Measurements from ENCODE around the gene KIZ. TPM values are rescaled to one million over a fixed set of nuclear protein-coding genes. Genes with fewer than 3 reads are reported as not detected.

KIZ gene
- total RNA-seq, 4 donors from 2014 or later = 21.1 to 66.6 (median 34.6) TPM

DNA sequence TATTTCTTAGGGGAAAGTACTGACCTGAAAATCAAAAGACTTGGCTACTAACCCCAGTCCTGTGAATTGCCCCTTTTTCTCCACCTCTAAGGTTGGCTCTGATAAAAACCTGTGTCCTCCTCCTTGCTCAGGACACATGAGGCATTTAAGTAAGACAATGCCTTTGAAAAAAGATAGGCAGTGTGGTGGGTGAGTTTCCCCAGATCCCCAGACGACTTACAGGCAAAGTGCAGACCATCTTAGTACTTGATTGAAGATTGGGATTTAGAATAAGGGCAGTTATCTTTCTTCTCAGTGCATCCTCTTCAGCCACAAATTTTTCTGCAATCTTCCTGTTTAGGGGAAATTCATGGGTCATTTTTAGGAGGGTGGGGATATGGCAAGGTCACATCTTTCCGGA is 87.8 kb downstream of the KIZ start:
- intact Hi-C loops (cut with DNase I; ENCODE audit: low total_unique reads) (no loop called here), in situ Hi-C loops (cut with MboI; ENCODE audit: low sequenced_read_pairs in 4 of 4) (loop anchor here in 1 of 4 donors (25.0 kb wide), 1 partner anchor 351 kb away; no protein-coding TSS in a partner anchor)
- Histone ChIP-seq H3K27ac (no peak overlapping the region), H3K27me3 (no peaks in the 10 kb centered on the region), H3K36me3 (peaks cover 0 to 24% of the 10 kb centered on the region in 2 donors), H3K9me3 (no peaks in the 10 kb centered on the region), H3K4me3 (no peak overlapping the region), H3K4me1 (no peaks in the 10 kb centered on the region)
- no peak for TF ChIP-seq POLR2A (IDR thresholded peaks at IDR 0.05)
- TF ChIP-seq, protein P1, sequence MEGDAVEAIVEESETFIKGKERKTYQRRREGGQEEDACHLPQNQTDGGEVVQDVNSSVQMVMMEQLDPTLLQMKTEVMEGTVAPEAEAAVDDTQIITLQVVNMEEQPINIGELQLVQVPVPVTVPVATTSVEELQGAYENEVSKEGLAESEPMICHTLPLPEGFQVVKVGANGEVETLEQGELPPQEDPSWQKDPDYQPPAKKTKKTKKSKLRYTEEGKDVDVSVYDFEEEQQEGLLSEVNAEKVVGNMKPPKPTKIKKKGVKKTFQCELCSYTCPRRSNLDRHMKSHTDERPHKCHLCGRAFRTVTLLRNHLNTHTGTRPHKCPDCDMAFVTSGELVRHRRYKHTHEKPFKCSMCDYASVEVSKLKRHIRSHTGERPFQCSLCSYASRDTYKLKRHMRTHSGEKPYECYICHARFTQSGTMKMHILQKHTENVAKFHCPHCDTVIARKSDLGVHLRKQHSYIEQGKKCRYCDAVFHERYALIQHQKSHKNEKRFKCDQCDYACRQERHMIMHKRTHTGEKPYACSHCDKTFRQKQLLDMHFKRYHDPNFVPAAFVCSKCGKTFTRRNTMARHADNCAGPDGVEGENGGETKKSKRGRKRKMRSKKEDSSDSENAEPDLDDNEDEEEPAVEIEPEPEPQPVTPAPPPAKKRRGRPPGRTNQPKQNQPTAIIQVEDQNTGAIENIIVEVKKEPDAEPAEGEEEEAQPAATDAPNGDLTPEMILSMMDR (IDR thresholded peaks at IDR 0.05 in 4 of 5, conservative IDR thresholded peaks at IDR 0.05 in 1 of 5) = no peak
- ATAC-seq (no peak), DNase-seq (no peak)

DNA sequence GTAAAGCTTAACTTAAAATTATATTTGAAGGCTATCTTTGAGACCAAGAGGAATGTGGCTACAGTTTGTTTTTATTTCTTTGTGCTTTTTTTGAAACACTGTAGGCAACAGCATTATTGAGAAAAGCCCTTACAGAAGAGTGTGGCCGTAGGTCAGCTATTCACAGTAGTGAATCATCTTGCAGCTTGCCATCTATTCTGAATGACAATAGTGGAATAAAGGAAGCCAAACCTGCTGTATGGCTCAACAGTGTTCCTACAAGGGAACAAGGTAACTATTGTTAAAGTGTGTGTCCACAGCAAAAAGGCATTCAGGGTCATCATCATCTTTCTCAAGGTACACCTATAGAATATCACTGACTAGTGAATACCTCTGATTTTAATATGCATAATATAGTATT is 88.5 kb downstream of the KIZ start:
- DNase-seq (no peak), ATAC-seq (no peak)
- Histone ChIP-seq H3K27me3 (no peaks in the 10 kb centered on the region), H3K27ac (no peak overlapping the region), H3K9me3 (no peaks in the 10 kb centered on the region), H3K4me3 (no peak overlapping the region), H3K4me1 (no peaks in the 10 kb centered on the region), H3K36me3 (peaks cover 0 to 27% of the 10 kb centered on the region in 2 donors)
- no peak for TF ChIP-seq POLR2A (IDR thresholded peaks at IDR 0.05)
- TF ChIP-seq, protein P1 (IDR thresholded peaks at IDR 0.05 in 4 of 5, conservative IDR thresholded peaks at IDR 0.05 in 1 of 5) = no peak
- intact Hi-C loops (cut with DNase I; ENCODE audit: low total_unique reads) = no loop called here
- in situ Hi-C loops (cut with MboI; ENCODE audit: low sequenced_read_pairs in 4 of 4) = loop anchor here in 1 of 4 donors (25.0 kb wide), 1 partner anchor 352 kb away; no protein-coding TSS in a partner anchor

DNA sequence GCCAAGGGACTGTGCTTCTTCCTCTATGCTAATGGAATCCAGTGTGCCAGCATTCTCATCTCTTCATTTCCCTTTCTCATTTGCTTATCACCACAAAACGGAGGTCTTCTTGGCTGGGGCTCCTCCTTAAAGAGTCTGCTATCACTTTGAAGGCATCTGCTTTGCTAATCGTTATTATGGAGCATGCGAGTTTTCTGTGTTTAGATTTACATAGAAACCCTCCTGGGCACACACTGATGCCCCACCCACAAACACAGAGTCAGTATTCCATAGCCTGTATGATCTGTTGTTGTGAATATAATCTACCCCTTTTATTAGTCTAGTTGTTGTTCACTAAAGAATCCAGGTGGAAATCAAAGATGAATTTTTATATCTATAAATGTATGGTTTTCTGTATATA is 93.8 kb downstream of the KIZ start:
- no peak overlapping the region for H3K27ac ChIP-seq

DNA sequence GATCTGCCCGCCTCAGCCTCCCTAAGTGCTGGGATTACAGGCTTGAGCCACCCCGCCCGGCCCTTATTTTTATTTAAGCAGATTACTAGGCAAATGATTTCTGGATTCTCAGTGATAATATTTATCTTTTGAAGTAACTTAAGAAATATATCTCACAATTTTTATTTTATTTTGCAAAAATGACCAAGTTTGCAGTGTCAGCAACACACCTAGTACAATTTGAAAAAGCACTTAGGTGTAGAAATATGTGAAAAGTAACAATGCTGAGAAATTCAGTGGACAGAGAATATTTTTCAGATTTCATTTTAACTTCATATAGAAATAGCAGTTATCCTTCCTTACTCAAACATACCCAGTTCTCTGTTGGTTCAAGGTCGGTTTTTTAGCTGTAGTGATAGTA is 98.3 kb downstream of the KIZ start:
- Histone ChIP-seq H3K27ac (no peak overlapping the region), H3K36me3 (peaks cover 0 to 13% of the 10 kb centered on the region in 2 donors), H3K4me3 (no peak overlapping the region), H3K9me3 (no peaks in the 10 kb centered on the region), H3K4me1 (no peaks in the 10 kb centered on the region), H3K27me3 (no peaks in the 10 kb centered on the region)
- intact Hi-C loops (cut with DNase I; ENCODE audit: low total_unique reads) (no loop called here), in situ Hi-C loops (cut with MboI; ENCODE audit: low sequenced_read_pairs in 4 of 4) (loop anchor here in 1 of 4 donors (25.0 kb wide), 1 partner anchor 362 kb away; no protein-coding TSS in a partner anchor)
- no peak for TF ChIP-seq POLR2A (IDR thresholded peaks at IDR 0.05)
- DNase-seq (no peak), ATAC-seq (no peak)

More for the DNA sequence above, 93.8 kb downstream of the KIZ start:
- no peak overlapping the region for H3K4me3 ChIP-seq
- DNase-seq = no peak
- no peaks in the 10 kb centered on the region for H3K4me1 ChIP-seq
- ATAC-seq = no peak
- in situ Hi-C loops (cut with MboI; ENCODE audit: low sequenced_read_pairs in 4 of 4) = loop anchor here in 1 of 4 donors (25.0 kb wide), 1 partner anchor 357 kb away; no protein-coding TSS in a partner anchor
- H3K27me3 ChIP-seq = no peaks in the 10 kb centered on the region
- H3K36me3 ChIP-seq = peaks cover 0 to 27% of the 10 kb centered on the region in 2 donors
- TF ChIP-seq POLR2A (IDR thresholded peaks at IDR 0.05) = no peak
- TF ChIP-seq, protein P1 (IDR thresholded peaks at IDR 0.05 in 4 of 5, conservative IDR thresholded peaks at IDR 0.05 in 1 of 5) = no peak
- intact Hi-C loops (cut with DNase I; ENCODE audit: low total_unique reads) = no loop called here
- H3K9me3 ChIP-seq = no peaks in the 10 kb centered on the region

DNA sequence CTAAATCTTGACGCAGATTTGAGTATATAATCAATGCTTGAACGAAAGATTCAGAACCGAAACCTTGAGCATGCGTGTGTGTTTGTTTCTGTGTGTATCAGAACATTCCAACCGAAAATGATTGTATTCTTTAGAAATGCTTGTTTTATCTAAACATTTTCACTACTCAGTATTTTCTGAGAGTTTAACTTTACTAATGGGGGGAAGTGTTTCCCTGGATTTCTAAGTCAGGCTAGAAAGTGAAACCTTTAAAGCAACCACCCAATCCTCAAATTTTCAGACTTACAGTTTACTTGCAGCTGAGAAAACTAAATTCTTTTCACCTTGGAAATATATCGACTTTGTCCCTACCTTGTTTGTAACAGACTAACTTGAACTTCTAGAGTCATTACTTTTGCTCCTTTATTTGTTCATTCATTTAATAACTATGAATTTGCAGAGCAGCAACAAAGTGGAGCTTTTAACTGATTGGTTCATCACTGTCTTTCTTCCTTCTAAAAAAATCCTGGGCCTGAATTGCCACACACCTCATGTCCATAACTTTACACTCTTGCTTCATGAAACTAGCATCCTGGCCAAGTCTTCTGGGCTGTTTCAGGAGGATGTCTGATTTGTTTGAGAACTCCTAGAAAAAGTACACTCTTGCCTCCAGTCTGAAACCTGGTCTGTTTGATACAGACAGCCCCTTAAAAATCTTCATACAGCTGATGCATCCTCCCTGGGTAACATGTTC is 99.5 kb downstream of the KIZ start:
- DNase-seq = no peak
- no peaks in the 10 kb centered on the region for H3K9me3 ChIP-seq
- no peaks in the 10 kb centered on the region for H3K4me1 ChIP-seq
- TF ChIP-seq POLR2A (IDR thresholded peaks at IDR 0.05) = no peak
- TF ChIP-seq, protein P1 (IDR thresholded peaks at IDR 0.05 in 4 of 5, conservative IDR thresholded peaks at IDR 0.05 in 1 of 5) = no peak
- intact Hi-C loops (cut with DNase I; ENCODE audit: low total_unique reads) = no loop called here
- no peaks in the 10 kb centered on the region for H3K27me3 ChIP-seq
- ATAC-seq = no peak
- no peak overlapping the region for H3K27ac ChIP-seq
- in situ Hi-C loops (cut with MboI; ENCODE audit: low sequenced_read_pairs in 4 of 4) = loop anchor here in 1 of 4 donors (25.0 kb wide), 1 partner anchor 112 kb away; no protein-coding TSS in a partner anchor
- no peak overlapping the region for H3K4me3 ChIP-seq
- peaks cover 0 to 24% of the 10 kb centered on the region in 2 donors for H3K36me3 ChIP-seq
